ENCODE data around the gene AK1.
A peak's percentile ranks its signal among the peaks of the same experiment; 100 is the strongest.
"Not testable (repeated sequence)": the region's sequence is repeated elsewhere in the genome, so short reads cannot be mapped to it uniquely, and the experiment has no call there.

The AK1 gene

GRCh38 chr9:127873886-127874285 lies 3.6 kb downstream of the AK1 start:
- H3K4me3 ChIP-seq (replicated peaks; ENCODE audit: low read depth, low read length): no peak overlapping the region
- no peak for TF ChIP-seq CTCF (IDR thresholded peaks at IDR 0.05; ENCODE audit: low read depth, low read length, missing control alignments)
- DNase-seq (ENCODE audit: extremely low read depth, low read depth): no peak

- no peak for DNase-seq (ENCODE audit: extremely low read depth, low read depth)
- H3K4me3 ChIP-seq (replicated peaks; ENCODE audit: low read depth, low read length): no peak overlapping the region
- TF ChIP-seq CTCF (IDR thresholded peaks at IDR 0.05; ENCODE audit: low read depth, low read length, missing control alignments): no peak
These were observed 4.2 kb downstream of the AK1 start for GRCh38 chr9:127873223-127873691.

GRCh38 chr9:127872369-127873222 lies 4.9 kb downstream of the AK1 start:
- no peak overlapping the region for H3K4me3 ChIP-seq (replicated peaks; ENCODE audit: low read depth, low read length)
- DNase-seq (ENCODE audit: extremely low read depth, low read depth): no peak
- TF ChIP-seq CTCF (IDR thresholded peaks at IDR 0.05; ENCODE audit: low read depth, low read length, missing control alignments): no peak

GRCh38 chr9:127871531-127871930 lies 5.9 kb downstream of the AK1 start:
- DNase-seq (ENCODE audit: extremely low read depth, low read depth): no peak
- no peak overlapping the region for H3K4me3 ChIP-seq (replicated peaks; ENCODE audit: low read depth, low read length)
- TF ChIP-seq CTCF (IDR thresholded peaks at IDR 0.05; ENCODE audit: low read depth, low read length, missing control alignments): no peak

- no peak for DNase-seq (ENCODE audit: extremely low read depth, low read depth)
- no peak for TF ChIP-seq CTCF (IDR thresholded peaks at IDR 0.05; ENCODE audit: low read depth, low read length, missing control alignments)
- no peak overlapping the region for H3K4me3 ChIP-seq (replicated peaks; ENCODE audit: low read depth, low read length)
These were observed 6.6 kb downstream of the AK1 start for GRCh38 chr9:127870887-127871286.

GRCh38 chr9:127870153-127870491 lies 7.4 kb downstream of the AK1 start:
- DNase-seq (ENCODE audit: extremely low read depth, low read depth); H3K4me3 ChIP-seq (replicated peaks; ENCODE audit: low read depth, low read length): not testable (repeated sequence)

- peak; percentile 92 for TF ChIP-seq CTCF (IDR thresholded peaks at IDR 0.05; ENCODE audit: low read depth, low read length, missing control alignments)
- DNase-seq (ENCODE audit: extremely low read depth, low read depth): peak; percentile 42
- no peak overlapping the region for H3K4me3 ChIP-seq (replicated peaks; ENCODE audit: low read depth, low read length)
These were observed 7.9 kb downstream of the AK1 start for GRCh38 chr9:127869310-127870152.

Data from HFF-Myc (cell line).